ENCODE data around the gene TXNRD3. TPM values are rescaled to one million over a fixed set of nuclear protein-coding genes. Genes with fewer than 3 reads are reported as not detected.

The TXNRD3 gene
- total RNA-seq, 1 experiment from 2014 or later, result 6.9 TPM

DNA sequence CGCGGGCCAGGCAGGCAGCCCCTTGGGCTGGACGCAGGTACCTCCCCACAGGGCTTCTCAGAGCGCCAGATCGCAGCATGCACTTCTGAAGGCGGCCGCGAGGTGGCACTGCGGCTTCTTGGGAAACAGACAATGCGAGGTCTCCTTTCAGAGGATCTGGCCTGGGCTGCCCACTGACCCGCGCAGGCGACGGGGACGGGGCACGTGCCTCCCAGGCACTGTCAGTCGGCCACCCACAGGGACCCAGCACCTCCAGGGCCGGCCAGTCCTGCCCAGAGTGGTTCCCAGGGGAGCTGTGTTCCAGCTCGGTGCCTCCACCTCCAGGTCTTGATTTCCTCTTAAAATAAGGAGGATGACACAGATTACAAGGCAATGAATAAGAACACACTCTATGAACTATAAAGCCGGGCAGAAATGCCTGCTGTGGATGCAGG, 24.4 kb upstream of the TXNRD3 start (continued):
- TF ChIP-seq, protein P1, sequence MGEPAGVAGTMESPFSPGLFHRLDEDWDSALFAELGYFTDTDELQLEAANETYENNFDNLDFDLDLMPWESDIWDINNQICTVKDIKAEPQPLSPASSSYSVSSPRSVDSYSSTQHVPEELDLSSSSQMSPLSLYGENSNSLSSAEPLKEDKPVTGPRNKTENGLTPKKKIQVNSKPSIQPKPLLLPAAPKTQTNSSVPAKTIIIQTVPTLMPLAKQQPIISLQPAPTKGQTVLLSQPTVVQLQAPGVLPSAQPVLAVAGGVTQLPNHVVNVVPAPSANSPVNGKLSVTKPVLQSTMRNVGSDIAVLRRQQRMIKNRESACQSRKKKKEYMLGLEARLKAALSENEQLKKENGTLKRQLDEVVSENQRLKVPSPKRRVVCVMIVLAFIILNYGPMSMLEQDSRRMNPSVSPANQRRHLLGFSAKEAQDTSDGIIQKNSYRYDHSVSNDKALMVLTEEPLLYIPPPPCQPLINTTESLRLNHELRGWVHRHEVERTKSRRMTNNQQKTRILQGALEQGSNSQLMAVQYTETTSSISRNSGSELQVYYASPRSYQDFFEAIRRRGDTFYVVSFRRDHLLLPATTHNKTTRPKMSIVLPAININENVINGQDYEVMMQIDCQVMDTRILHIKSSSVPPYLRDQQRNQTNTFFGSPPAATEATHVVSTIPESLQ (CRISPR knock-in tag; IDR thresholded peaks at IDR 0.05), result no peak
- TF ChIP-seq TP53 (CRISPR knock-in tag; IDR thresholded peaks at IDR 0.05) (peak; percentile 42; the same call in 1 of the 2 replicates), SP1 (CRISPR knock-in tag; conservative IDR thresholded peaks at IDR 0.05) (no peak), ZNF263 (CRISPR knock-in tag; IDR thresholded peaks at IDR 0.05; ENCODE audit: low read depth) (no peak), ZNF232 (CRISPR knock-in tag; IDR thresholded peaks at IDR 0.05) (no peak)
- TF ChIP-seq, protein P2, sequence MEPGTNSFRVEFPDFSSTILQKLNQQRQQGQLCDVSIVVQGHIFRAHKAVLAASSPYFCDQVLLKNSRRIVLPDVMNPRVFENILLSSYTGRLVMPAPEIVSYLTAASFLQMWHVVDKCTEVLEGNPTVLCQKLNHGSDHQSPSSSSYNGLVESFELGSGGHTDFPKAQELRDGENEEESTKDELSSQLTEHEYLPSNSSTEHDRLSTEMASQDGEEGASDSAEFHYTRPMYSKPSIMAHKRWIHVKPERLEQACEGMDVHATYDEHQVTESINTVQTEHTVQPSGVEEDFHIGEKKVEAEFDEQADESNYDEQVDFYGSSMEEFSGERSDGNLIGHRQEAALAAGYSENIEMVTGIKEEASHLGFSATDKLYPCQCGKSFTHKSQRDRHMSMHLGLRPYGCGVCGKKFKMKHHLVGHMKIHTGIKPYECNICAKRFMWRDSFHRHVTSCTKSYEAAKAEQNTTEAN (CRISPR knock-in tag; IDR thresholded peaks at IDR 0.05), result no peak

DNA sequence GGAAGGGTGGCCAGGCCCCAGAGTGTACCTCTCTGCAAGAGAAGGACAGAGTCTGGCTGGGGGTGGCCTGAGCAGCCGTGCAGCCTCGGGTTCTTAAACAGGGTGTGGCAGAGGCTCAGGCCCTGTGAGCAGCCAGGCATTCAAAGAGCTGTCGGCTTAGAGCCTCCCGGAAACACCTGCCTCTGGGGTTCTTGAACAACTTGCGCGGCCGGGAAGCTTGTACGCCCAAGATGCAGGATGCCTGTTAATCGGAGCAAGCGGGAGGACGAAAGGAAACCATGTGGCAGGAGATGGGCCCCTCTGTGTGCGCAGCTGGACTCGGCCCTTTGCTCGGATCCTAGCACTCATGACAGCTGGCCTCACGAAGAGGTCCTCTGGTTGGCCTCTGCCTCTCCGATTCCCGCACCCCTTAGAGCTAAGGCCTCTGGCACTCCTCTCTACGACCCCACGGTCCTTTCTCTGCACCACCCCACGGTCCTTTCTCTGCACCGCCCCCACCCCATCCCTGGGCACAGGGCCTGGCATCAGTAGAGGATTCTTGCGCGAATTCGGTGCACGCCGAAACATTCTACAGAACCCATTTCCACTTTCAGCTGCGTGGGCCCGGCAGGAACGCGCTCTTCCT, 23.9 kb upstream of the TXNRD3 start:
- Mint-ChIP-seq H3K27me3 (ENCODE audit: low read depth) (peaks cover 32% of the 10 kb centered on the region), H3K4me3 (peak overlapping the region; percentile 54), H3K36me3 (peaks cover 3% of the 10 kb centered on the region; the same call in 1 of the 2 replicates), H3K4me1 (peaks cover 19% of the 10 kb centered on the region), H3K9me3 (peaks cover 12% of the 10 kb centered on the region), H3K27ac (no peak overlapping the region)
- ChIA-PET POLR2A (no interaction called here), CTCF (interaction anchor here (0.6 to 3.0 kb wide), 20 partner anchors 8 to 896 kb away, joined by 3 to 18 read pairs (median 3); partner anchors contain the start of gene PLXNA1)
- ATAC-seq, result peak; percentile 46
- no peak for TF ChIP-seq ETV6 (CRISPR knock-in tag; IDR thresholded peaks at IDR 0.05)
- TF ChIP-seq MYBL2 (CRISPR knock-in tag; IDR thresholded peaks at IDR 0.05), result no peak
- TF ChIP-seq ZNF671 (CRISPR knock-in tag; IDR thresholded peaks at IDR 0.05), result no peak
- TF ChIP-seq, protein P1 (CRISPR knock-in tag; IDR thresholded peaks at IDR 0.05), result no peak
- TF ChIP-seq, protein P3, sequence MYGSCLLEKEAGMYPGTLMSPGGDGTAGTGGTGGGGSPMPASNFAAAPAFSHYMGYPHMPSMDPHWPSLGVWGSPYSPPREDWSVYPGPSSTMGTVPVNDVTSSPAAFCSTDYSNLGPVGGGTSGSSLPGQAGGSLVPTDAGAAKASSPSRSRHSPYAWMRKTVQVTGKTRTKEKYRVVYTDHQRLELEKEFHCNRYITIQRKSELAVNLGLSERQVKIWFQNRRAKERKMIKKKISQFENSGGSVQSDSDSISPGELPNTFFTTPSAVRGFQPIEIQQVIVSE (CRISPR knock-in tag; IDR thresholded peaks at IDR 0.05; ENCODE audit: borderline replicate concordance), result no peak
- DNase-seq (ENCODE audit: low spot score), result no peak

DNA sequence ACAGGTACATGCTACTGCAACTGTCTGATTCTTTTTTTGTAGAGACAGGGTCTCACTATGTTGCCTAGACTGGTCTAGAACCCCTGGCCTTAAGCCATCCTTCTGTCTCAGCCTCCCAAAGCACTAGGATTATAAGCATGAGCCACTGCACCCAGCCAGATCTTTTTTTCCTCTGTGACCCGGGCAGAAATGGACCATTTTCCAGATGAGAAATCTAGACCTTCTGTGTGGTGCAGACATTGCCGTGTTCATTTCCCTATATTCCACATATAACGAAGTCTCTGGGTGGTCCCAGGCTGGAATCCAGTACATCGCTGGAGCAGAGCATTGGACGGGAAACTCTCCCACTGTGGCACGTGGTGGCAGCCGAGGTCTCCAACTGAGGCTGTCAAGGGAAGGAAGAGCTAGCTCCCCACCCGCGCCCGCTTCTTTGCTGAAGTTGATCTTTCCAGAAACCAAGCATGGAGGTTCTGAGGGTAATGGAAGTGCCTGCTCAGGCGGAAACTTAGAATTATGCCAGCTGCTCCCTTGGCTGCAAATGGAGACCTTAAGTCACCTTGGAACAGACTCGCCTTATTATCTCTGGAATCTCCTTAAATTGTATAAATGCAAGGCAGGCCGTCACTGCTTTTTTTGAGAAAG, 23.1 kb upstream of the TXNRD3 start:
- ATAC-seq, result no peak
- peaks cover 36% of the 10 kb centered on the region for H3K27me3 Mint-ChIP-seq (ENCODE audit: low read depth)
- TF ChIP-seq TEAD1 (CRISPR knock-in tag; IDR thresholded peaks at IDR 0.05), result no peak
- no peak for TF ChIP-seq TCF7 (CRISPR knock-in tag; IDR thresholded peaks at IDR 0.05; ENCODE audit: low read depth)
- no peak for TF ChIP-seq TEAD4 (CRISPR knock-in tag; IDR thresholded peaks at IDR 0.05)
- no peak for TF ChIP-seq ZNF416 (CRISPR knock-in tag; IDR thresholded peaks at IDR 0.05)
- TF ChIP-seq, protein P4, sequence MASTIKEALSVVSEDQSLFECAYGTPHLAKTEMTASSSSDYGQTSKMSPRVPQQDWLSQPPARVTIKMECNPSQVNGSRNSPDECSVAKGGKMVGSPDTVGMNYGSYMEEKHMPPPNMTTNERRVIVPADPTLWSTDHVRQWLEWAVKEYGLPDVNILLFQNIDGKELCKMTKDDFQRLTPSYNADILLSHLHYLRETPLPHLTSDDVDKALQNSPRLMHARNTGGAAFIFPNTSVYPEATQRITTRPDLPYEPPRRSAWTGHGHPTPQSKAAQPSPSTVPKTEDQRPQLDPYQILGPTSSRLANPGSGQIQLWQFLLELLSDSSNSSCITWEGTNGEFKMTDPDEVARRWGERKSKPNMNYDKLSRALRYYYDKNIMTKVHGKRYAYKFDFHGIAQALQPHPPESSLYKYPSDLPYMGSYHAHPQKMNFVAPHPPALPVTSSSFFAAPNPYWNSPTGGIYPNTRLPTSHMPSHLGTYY (CRISPR knock-in tag; IDR thresholded peaks at IDR 0.05), result no peak
- no peak for TF ChIP-seq ATF1 (CRISPR knock-in tag; IDR thresholded peaks at IDR 0.05)
- TF ChIP-seq ZNF317 (CRISPR knock-in tag; IDR thresholded peaks at IDR 0.05; ENCODE audit: borderline replicate concordance, low read depth), result no peak
- TF ChIP-seq, protein P5, sequence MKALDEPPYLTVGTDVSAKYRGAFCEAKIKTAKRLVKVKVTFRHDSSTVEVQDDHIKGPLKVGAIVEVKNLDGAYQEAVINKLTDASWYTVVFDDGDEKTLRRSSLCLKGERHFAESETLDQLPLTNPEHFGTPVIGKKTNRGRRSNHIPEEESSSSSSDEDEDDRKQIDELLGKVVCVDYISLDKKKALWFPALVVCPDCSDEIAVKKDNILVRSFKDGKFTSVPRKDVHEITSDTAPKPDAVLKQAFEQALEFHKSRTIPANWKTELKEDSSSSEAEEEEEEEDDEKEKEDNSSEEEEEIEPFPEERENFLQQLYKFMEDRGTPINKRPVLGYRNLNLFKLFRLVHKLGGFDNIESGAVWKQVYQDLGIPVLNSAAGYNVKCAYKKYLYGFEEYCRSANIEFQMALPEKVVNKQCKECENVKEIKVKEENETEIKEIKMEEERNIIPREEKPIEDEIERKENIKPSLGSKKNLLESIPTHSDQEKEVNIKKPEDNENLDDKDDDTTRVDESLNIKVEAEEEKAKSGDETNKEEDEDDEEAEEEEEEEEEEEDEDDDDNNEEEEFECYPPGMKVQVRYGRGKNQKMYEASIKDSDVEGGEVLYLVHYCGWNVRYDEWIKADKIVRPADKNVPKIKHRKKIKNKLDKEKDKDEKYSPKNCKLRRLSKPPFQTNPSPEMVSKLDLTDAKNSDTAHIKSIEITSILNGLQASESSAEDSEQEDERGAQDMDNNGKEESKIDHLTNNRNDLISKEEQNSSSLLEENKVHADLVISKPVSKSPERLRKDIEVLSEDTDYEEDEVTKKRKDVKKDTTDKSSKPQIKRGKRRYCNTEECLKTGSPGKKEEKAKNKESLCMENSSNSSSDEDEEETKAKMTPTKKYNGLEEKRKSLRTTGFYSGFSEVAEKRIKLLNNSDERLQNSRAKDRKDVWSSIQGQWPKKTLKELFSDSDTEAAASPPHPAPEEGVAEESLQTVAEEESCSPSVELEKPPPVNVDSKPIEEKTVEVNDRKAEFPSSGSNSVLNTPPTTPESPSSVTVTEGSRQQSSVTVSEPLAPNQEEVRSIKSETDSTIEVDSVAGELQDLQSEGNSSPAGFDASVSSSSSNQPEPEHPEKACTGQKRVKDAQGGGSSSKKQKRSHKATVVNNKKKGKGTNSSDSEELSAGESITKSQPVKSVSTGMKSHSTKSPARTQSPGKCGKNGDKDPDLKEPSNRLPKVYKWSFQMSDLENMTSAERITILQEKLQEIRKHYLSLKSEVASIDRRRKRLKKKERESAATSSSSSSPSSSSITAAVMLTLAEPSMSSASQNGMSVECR (CRISPR knock-in tag; IDR thresholded peaks at IDR 0.05; ENCODE audit: borderline replicate concordance), result no peak
- TF ChIP-seq SMAD3 (CRISPR knock-in tag; IDR thresholded peaks at IDR 0.05; ENCODE audit: borderline replicate concordance), result no peak

More for the DNA sequence above, 23.1 kb upstream of the TXNRD3 start:
- Mint-ChIP-seq H3K27ac (no peak overlapping the region), H3K4me3 (no peak overlapping the region), H3K4me1 (peaks cover 14% of the 10 kb centered on the region), H3K36me3 (peaks cover 3% of the 10 kb centered on the region; the same call in 1 of the 2 replicates), H3K9me3 (peaks cover 19% of the 10 kb centered on the region)
- CTCF ChIA-PET, result interaction anchor here (0.8 to 3.0 kb wide), 8 partner anchors 18 to 867 kb away, joined by 3 to 15 read pairs (median 4); no protein-coding TSS in a partner anchor
- POLR2A ChIA-PET, result no interaction called here
- DNase-seq (ENCODE audit: low spot score), result no peak

All from WTC11 (cell line).